ENCODE data around the gene CCDC149. TPM values are rescaled to one million over a fixed set of nuclear protein-coding genes. Genes with fewer than 3 reads are reported as not detected.

CCDC149 gene
- total RNA-seq, 1 donor from 2014 or later = 23.2 TPM

DNA sequence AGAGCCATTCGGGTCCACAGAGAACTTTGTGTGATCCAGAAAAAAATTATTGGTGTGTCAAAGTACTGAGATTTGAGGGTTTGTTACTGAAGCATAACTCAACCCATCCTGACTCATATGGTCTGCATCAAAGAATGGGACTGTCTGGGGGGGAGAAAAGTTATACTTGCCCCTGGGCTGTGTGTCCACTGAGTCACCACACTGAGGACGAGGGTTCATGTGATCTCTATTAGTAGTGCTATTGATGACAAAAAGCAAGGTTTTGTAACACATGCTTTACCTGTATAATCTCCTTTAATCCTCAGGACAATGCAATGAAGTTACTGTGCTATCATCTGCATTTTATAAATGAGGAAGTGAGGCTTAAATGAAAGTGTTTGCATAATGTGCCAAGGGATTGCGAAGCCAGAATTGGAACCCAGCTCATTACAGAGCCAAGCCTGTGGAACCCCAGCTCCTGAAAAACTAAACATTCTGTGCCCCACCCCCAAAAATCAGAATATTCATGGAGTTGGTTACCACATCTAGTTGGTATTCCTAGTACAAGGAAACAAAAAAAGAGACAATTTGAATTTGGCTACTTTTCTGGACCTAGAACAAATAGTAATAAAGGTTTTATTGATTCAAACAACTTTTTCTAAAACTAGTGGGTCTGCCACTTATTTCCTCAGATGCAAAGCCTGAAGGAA, 31.2 kb downstream of the CCDC149 start:
- DNase-seq (ENCODE audit: low spot score) = no peak

DNA sequence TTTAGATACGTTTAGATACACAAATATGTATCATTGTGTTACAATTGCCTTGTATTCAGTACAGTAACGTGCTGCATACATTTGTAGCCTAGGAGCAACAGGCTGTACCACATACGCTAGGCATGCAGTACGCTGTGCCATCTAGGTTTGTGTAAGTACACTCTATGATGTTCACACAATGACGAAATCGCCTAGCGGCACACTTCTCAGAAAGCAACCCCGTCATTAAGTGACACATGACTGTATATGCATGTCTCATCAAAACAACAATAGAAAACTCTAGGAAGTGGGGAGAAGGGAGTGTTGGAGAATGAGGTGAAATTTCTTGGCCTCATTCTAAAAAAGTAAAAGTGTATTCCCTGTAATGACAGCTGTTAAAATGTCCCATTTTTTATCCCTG, 32.7 kb downstream of the CCDC149 start:
- no peak for DNase-seq (ENCODE audit: low spot score)

DNA sequence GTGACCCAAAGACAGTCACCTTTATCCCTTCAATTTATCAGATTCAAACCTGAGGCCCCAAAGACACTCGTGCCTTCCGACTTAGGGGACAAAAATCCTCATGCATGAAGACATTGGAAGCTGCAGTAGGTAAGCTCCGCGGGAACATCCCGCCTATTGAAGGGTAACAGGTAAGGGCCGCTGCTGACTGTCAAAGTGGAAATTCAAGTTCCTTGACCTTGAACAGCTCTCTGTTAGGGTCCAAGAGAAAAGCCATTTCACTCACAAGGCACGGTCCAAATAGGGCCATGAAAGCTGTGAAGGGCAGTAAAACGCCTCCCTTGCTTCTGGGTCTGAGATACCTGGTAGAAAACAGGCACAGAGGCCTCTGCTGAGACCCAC, 34.2 kb downstream of the CCDC149 start:
- no peak for DNase-seq (ENCODE audit: low spot score)

DNA sequence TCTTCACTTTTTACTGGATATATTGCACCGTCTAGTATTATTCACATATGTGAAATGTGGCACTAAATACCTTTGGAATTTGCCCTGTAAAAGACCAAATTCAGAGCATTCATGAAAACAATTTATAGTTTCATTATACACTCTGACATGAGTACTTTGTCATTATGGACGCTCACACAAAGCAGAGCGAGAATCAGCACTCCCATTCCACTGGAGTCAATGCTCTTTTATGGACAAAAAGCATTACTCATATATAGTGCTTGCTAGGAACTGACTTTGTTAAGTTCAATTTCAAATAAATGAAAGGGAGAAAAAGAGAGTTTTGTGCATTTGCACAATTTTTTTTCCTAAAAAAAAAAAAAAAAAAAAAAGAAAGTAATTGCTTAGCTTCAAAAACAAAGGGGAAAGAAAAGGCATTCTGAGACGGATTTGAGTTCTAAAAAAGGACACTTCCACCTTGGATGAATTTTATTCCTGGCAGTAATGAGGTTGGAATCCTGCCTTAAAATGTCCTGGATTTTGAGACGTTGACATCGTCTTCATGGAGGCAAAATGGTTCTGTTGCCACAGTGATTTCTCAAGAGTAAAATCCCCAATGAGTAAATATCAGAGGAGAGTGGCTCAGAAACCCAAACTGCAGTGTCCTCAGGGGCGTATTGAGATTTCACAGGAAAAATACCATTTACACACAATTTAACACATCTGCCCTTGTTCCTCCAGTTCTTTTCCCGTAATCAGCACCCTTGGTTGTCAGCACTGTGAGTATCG, 34.8 kb downstream of the CCDC149 start:
- DNase-seq (ENCODE audit: low spot score) = no peak

DNA sequence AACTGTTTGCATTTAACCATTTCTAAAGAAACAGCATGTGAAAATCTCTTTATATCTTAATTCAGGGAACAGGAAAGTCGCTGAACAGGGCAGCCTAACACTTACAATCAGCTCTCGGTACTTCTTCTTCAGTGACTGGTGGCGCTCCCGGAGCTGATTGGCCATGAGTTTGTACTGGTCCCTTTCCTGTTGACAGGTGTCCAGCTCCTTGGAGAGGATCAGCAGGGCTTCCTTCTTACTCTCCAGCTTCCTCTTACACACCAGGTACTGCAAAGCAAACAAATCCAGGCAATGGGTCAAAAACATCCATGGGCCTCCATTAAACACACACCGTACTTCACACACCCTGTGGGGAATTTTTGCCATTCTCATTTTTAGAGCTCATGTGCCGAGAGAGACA, 36.4 kb downstream of the CCDC149 start:
- no peak for DNase-seq (ENCODE audit: low spot score)

DNA sequence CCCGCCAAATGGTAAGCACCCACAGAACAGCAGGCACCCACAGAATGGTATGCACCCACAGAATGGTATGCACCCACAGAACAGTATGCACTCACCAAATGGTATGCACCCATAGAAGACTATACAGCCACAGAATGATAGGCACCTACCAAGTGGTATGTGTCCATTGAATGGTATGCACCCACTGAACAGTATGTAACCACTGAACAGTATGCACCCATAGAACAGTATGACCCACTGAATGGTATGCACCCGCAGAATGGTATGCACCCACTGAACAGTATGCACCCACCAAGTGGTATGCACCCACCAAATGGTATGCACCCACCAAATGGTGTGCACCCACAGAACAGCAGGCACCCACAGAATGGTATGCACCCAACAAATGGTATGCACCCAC, 40.1 kb downstream of the CCDC149 start:
- DNase-seq (ENCODE audit: low spot score) = no peak

DNA sequence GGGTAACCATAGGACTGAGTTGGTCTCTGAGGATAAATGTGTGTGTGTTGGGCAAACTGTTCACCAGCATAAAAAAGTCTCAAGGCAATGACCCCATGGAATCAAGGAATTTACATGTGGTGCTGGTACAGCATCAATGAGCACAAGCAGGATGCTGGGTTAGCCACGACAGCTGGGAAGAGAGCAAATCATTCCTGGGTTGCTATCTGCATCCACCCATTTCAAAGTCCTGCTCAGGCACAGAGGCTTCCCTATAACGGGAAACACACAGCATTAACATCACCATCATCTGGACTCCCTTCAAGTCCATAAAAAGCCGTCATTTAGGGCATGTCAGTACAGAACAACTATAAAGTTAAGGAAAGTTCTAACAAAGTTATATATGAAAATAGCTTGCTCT, 41.6 kb downstream of the CCDC149 start:
- no peak for DNase-seq (ENCODE audit: low spot score)

DNA sequence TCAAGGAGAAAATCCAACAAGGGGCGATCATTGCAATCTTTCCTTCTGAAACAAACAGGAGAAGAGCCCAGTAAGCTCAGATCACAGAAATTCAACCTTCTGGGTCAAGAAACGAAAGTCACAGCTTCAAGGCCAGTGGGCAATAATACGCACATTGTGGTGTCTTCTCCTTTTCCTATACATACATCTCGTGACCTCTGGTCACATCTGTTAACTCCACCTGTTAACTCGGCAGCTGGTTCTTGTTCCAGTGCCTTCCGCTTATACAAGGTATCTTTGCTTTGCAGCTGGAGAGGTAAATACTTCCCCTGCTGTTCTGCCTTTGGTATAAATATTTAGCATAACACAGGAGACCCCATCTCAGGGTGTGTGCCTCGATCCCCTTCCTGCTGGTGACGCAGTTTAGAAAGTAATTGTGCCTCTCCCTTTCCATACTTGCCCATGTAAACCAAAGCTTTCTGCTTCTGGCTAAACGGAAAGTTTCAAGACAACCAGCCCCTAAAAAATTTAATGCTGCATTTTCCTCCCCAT, 45.0 kb downstream of the CCDC149 start:
- DNase-seq (ENCODE audit: low spot score) = no peak

DNA sequence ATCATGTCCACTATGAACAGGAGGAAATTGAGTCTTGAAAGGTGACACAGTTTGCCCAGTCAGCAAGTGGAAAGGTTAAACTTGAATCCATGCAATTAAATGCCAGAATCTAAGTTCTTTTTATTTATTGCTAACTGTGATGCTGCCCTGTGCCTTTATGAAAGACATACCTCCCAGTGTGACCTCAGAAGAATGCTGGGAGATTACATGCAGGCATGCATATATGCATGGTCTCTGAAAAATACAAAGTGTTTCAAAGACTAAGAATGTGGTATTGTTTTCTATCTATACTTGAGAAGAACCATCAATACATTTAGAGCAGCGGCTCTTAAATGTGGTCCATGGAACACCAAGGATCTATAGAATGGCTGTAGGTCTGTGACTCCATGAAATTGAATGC, 45.6 kb downstream of the CCDC149 start:
- DNase-seq (ENCODE audit: low spot score) = no peak

DNA sequence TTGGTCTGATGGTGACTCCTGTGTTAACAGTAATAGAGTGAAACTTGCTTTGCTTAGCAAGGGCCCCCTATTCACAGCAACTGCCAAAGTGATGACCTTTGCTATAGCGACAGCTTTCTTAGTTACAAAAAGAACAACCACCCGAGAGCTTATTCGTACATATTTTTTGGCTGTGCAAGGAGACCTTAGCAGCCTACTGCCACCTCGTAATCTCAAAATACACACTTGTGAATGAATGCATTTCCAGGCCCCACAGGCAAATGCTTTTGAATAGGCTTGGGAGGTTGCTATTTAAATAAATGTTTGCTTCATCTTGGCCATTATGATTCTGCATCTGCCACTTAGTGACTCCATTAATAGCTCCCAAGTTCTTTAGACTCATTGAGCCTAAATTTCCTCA, 47.4 kb downstream of the CCDC149 start:
- DNase-seq (ENCODE audit: low spot score) = no peak

DNA sequence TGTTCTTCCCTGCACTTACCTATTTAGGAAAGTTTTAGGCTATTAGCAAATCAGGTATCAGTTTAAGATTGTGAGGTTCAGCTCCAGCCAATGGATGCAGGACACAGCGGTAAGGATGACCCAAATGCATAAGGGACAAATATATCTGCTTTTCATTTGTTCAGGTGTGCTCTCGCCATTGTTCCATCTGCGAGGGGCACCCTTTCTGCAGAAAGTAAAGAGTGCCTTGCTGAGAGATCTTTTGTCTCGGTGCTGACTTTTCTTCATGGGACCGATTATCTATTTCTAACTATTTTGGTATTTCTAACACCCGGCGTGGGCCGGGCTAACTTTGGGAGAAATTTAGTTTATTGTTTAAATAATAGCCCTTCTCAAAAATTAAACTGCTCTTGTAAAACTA, 49.0 kb downstream of the CCDC149 start:
- DNase-seq (ENCODE audit: low spot score) = no peak

DNA sequence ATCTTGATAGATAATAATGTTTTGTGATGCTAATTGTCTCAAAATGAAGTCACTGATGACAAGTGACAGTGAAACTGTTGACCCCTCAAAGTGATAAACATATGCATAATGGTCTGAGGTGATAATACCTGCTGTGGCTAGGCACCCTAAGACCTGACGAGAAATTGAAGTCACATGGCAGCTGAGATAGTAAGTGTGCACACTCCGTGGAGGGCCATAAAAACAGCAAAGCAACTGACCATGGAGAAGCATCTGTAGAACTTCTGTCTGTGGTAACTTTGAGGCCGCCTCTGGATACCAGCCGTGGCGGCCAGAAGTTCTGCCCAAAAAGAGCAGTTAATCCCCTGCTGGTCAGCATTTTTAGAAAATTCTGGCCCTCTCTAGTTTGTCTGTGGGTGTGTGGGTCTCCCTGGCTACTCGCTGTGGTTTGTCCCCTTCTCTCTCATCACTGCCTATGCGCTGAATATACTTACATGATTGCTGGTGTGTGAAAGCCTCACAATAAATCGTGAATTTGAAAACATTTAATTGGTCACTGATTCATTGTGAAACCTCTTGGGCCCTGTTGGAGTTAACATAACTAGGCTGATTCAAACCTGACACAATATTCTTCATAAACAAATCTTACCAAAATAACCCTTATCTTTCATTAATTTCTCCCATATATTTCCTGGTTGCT, 50.6 kb downstream of the CCDC149 start:
- DNase-seq (ENCODE audit: low spot score) = no peak

DNA sequence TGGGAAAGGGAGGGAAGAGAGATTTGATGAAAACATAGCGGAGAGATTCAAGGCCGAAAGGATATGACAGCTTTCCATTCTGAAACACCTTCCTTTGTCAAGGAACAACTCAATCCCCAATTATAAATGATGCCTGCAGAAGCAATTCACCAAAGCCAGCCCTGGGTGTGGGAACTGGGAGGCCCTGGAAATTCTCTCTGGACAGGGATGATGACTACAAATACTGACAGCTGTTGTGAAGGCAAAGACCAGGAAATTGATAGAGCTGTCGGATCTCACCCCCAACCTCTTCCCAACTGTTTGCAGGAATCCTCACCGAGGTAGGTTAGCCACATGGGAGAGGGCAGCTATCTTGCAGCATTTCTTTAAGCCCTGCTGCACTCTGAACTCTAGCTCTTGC, 54.3 kb downstream of the CCDC149 start:
- no peak for DNase-seq (ENCODE audit: low spot score)

DNA sequence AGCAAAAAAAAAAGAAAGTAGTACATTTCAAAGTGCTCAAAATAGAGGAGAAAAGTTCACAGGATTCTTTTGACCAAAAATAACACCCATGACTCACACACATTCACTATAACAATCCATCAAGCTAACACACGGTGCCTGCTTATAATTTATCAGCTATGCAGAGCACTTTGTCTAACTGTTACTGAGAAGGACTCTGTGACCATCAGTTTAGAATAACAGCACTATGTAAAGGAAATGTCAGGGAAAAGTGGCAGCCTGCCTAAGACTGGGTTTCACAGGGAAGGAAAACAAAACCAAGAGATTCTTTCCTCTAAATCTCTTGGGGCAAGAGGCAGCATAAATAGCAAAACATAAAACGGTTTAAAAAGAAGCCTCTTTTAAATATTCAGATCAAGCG, 54.8 kb downstream of the CCDC149 start:
- no peak for DNase-seq (ENCODE audit: low spot score)

DNA sequence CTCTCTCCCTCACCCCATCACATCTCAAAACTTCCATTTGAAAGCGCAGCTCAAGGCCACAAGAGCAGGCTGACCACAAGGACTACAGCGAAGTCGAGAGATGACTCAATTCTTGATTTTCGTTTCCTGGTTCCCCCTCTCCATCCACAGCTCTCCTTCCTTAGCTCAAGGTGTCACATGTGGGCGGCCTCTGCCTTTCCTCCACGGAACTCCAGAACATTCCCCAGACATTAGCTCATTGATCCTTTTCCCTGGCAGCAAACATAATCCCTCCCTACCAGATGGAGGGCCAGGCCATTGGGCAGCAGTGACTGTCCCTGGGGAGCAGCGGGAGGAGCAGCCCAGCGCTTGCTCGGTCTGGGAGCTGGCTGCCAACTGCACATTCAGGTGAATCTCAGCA, 56.3 kb downstream of the CCDC149 start:
- no peak for DNase-seq (ENCODE audit: low spot score)

DNA sequence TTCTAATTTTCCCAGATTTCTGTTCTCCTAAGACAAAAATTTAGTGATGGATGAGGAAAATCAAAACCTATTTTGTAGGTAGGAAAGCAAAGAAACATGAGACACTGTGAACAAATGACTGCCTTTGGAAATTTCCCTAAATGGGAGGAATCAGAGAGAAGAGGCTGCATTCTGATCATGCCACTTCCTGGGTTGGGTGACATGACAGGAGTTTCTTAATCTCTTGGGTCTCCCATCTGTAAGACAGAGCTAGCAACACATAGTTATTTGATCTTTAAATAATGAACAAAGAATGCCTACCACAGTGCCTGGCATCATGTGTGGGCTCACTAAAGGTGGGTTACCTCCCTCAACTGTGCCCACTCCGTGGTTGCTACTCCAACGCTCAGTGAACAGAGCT, 57.1 kb downstream of the CCDC149 start:
- no peak for DNase-seq (ENCODE audit: low spot score)

DNA sequence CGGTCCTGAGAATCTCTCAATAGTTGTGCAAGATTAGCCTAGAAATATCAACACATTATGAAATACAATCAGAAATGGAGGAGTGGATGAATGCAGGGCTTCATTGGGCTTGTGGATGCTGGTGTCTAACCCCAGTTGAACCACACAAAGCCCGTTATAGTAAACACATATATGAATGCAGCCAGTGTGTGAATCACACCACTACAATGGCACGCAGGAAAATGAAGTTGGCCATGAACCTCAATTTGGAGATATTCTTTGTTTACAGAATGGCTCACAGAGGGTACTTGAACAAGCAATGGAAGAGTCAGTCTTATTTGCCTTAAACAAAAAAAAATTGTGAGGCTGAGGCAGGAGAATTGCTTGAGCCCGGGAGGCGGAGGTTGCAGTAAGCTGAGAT, 59.7 kb downstream of the CCDC149 start:
- no peak for DNase-seq (ENCODE audit: low spot score)

DNA sequence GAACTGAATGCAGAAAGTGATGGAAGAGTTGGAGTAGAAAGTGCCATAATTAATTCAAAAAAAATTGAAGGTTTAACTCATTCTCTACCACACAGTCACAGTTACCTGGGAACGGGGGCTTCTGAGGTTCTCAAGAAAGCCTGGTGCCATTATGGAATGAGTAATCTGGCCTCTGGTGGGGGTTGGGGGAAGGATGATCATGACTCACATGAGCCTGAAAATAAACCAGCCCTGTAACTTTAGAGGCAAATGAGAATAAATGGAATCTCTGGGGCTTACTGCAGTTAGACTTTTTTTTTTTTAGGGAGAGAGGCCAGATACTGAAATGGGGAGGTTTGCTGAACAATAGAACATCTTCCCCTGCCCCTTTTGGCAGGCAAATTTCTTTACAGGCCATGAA, 62.2 kb downstream of the CCDC149 start:
- DNase-seq (ENCODE audit: low spot score) = no peak

DNA sequence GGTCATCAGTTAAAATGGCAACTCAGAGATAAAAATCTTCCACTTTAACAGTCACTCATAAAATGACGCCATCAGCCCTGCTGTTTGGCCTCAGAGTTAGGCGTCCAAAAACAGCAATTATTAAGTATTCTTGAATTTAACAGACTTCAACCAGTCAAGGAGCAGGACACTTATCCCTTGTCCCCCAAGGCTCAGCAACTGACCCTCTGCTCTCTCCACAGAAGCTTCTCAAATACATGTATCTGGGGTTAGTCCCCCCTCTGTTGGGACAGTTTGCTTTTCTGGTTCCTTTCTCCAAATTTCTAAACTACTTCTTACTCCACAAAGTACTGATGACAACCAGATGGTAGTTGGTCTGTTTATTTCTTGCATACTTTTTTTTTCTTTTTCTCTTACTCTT, 63.1 kb downstream of the CCDC149 start:
- DNase-seq (ENCODE audit: low spot score) = no peak

DNA sequence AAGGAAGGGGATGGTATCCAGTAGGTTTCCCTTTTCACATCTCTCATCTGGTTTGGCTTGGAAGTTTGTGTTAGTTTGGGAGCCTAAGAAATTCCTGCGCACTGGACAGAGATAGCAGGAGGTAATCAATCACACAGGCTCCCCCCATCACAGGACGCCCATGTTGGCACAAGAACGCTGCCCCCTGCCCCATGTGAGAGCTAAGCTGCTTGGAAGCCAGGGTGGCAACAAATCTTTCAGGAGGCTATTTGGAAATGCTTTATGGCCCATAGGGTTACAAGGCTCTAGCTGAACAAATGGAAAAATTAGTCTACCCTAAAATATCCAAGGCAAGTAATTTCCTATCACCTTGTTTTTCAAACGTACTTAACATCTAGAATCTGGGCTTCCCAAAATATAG, 63.5 kb downstream of the CCDC149 start:
- DNase-seq (ENCODE audit: low spot score) = no peak

DNA sequence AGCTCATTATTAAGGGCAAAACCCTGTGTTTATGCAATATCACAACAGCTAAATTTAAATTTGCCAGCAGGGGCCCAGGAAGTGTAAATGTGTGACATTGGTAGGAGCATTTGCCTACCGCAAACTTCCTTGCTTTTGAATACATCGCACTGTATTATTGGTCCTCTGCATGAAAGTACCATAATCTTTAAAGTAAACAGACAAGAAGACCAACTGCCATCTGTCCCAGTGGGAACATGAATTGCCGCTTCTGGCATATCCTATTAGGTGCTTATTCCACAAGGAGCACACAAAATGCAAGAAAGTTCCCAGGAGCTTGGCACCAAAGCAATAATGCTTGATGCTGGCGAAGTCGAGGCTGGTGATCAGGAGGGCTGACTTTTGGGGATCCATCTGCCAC, 66.1 kb downstream of the CCDC149 start:
- no peak for DNase-seq (ENCODE audit: low spot score)

DNA sequence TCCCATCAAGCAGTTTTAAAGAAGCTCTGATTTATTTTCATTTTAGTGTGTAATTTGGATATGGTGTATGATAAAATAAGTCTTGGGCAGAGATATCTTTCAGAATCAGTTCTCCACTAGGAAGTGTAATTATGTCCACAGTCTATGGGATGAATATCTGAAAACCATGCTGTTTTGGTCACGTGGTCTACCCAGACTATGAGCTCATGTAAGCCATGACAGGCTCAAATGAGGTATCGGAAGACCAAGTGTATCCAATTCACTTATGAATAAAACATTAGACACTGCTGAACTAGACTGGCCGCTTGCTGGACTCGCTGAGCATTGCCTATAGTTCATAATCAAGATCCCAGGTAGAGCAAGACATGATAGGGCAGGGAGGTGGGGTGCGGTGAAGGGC, 66.9 kb downstream of the CCDC149 start:
- no peak for DNase-seq (ENCODE audit: low spot score)
